ENCODE results near the gene RANBP2. TPM values are rescaled to one million over a fixed set of nuclear protein-coding genes. Genes with fewer than 3 reads are reported as not detected.
"Not testable (repeated sequence)": the region's sequence is repeated elsewhere in the genome, so short reads cannot be mapped to it uniquely, and the experiment has no call there.

Gene RANBP2
- polyA plus RNA-seq (2013, experiment 1 of 2; ENCODE audit: insufficient read length), result 30.7 TPM
- polyA plus RNA-seq (2013, experiment 2 of 2; ENCODE audit: insufficient read length), result 28.3 TPM

DNA sequence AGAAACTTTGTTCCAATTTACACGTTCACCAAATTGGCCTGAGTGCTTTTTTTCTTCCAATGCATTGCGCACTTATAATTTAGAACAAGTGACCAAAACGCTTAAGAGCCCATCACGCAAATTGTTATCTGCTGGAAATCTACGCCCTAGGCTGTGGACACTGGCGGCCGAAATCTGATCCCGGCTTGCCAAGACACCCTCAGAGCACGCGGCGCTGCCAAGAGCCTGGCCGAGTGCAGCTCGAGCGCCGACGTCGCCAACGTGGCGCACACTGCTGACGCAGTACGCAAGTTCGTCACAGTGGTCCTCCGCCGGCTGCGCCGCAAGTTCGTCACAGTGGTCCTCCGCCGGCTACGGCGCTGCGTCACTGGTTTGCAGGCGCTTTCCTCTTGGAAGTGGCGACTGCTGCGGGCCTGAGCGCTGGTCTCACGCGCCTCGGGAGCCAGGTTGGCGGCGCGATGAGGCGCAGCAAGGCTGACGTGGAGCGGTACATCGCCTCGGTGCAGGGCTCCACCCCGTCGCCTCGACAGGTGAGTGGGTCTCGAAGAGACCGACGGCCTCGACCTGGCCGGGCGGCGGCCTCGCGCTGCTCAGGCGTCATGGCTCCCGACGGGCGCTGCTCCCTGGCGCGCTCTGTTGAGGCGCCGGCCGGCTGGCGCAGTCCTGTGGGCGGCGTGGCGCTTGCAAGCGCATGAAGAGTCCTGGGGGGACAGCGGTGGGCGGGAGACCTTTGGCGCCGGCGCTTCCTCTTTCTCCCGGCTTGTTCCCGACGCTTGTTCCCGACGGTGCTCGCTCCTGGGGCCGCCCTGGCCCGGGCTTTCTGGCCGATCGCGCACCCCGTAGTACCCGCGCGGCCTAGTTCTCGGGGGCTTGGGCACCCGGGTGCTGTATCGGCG, at the start of gene RANBP2:
Gene RANBP2 (plus strand): TSS at position 334 of the 896 bp plus-strand sequence. CDS start 125 bp downstream, at position 459.
- peak; percentile 99 for DNase-seq

DNA sequence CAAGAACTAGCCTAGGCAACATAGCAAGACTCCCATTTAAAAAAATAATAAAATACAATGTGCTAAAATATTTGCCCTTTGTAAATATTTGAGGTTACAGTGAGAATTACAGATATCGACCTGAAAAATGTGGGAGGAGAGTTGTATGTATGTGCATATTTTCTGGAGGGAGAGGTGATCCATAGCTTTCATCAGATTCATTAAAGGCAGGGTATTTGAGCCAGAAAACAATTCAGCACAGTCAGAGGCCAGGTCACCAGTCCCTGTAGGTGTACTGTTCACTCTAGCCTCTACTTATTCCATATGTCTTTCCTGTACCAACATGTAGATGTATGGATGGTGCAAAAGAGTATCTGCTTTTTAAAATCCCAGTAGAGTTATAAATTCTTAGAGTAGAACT, 49.0 kb upstream of the RANBP2 start:
- not testable (repeated sequence) for DNase-seq

DNA sequence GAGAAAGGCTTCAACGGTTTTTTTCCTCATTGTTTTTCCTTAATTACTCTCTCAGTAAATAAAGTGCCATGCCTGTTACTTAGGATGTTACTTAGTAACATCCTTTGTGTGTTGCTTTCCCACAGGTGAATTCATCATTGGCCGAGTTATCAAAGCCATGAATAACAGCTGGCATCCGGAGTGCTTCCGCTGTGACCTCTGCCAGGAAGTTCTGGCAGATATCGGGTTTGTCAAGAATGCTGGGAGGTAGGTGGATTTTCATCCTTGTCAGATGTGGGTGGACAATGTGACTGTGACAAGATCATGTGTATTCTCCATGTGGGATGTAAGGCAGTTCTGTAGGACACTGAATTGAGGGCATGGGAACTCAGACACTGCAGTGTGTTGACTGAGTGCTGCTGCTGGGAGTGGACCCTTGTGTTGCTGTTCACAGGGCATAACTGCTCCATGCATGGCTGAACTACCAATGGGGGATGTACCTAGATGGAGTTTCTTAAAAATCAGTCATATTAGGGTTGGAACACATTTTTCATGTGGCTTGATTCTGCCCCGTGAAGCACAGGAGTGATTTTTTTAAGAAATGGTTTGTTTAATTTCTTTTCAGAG, 47.0 kb upstream of the RANBP2 start:
- DNase-seq, result not testable (repeated sequence)

DNA sequence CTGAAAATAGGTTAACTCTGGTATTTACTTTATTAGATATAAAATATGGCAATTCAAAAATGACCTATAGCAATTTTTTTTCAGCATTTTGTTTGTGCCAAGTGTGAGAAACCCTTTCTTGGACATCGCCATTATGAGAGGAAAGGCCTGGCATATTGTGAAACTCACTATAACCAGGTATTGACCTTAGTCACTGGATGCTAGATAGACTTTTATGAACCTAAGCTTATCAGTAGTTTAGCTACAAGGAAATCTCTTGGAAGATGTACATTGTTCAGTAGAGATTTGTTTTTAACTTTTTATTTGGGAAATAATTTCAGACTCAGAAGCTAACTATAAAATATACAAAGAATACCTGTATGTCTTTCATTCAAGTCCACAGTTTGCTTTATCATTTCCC, 42.8 kb upstream of the RANBP2 start:
- DNase-seq, result not testable (repeated sequence)

DNA sequence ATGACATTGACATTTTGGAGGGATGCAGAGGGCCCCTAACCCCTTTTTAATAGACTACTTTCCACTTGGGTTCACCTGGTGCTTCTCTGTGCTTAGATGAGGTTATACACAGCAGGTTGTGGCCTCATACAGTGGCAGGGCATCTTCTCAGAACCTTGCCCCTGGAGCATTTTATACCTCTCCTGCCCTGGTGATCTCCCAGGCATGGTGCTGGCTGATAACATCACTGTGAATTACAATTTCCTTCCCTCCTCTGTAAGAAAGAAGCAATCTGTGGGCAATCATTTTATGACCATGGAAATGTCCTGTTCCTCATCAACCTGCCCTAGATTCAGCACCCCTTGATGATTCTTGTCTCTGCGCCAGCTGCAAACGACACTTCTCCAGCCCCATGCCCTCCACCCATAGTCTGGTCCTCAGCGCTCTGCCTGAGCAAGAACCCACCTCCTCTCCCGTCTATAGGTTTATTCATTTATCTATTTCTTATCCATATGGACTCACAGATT, 42.0 kb upstream of the RANBP2 start:
- DNase-seq, result not testable (repeated sequence)

DNA sequence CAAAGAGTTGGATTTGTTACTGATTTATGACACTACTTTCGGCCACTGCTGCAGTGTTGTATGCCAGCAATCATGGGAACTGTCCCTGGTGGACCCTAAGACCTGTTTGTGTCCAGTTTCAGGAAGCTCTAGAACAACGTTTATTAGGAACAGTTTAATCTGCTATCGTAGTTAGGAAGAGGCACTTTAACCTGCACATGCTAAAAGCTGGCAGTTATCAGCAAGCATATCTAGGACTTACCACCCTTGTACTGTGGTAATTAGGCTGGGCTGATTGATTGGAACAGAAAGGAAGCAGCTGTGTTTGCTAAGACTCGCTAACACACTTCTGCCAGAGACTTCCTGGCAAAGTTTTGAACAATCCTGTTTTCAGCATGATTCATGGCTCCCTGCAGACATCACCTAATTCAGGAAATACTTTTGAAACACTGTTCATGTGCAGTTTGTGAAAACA, 41.1 kb upstream of the RANBP2 start:
- DNase-seq, result peak; percentile 71

DNA sequence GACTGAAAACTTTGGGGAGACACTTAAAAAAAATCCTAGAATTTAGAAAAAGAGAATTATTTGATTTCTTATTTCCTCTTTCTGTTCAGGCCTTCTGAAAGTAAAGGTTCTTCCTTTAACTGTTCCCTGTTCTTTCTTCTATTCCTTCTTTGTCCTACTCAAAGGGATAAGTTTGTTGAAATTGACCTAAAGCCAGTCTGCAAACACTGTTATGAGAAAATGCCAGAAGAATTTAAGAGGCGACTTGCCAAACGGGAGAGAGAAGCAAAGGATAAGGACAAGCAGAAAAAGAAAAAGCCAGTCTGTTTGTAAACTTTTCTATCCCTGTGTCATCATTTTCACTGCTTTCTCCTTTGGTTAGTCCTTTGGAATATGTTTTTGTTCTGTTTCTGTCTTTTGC, 38.5 kb upstream of the RANBP2 start:
- DNase-seq, result not testable (repeated sequence)

DNA sequence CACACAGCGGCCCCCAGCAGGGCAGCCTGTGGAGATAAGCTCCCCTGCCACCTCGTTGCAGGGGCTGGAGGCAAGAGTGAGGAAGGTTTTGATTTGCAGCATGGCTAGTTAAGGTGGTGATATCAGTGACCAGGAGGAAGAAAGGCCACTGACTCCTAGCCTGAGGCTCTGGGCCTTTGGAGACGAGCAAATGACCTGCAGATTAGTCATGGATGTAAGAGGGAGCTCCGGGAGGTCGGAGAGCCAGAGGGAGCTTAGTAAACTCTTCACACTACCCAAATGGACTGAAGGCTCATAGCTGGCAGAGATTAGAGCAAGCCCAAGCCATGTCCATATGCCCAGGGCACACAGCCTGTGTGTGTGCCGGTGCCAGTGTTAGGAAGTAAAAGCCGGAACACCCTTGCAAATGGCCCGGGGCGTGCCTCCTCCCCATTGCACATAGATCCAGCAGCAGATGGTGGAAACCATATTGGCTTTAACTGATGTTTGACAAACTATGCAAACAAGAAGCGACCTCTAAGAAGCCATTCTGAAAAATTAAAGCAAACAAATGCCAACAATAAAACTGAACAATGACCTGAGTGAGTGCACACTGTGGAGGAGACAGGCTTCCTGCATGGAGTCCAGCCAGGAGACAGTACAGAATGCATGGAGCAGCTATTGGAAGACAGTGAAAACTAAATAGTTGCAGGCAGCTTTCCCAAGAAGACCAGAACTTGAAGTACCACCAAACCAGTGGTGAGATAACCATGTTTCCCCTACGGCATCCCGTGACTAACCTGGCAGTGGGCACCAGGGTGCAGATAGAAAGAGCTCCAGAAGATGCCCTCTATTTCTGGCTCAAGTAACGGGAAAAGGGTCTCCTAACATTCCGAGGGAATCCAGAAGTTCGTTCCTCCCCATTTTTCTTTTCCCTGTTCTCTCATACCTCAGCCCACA, 30.2 kb upstream of the RANBP2 start:
- DNase-seq, result not testable (repeated sequence)

DNA sequence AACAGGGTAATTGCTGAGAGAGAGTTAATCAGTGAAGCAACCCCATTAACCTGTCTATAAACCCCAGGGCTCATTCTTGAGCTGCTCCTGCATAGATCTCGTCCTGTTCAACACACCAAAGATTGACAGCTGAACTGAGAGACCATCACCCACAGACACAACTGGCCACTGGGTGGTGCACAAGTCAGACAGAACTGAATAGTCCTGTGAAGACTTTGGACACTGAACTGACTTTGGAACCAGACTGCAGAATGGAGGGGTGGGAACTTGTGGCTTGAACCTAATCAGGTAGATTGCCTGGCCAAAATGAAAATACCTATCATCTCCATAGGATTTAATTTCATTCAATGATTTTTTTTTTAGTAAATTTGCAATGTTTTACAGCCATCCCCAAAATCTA, 29.3 kb upstream of the RANBP2 start:
- DNase-seq, result not testable (repeated sequence)

DNA sequence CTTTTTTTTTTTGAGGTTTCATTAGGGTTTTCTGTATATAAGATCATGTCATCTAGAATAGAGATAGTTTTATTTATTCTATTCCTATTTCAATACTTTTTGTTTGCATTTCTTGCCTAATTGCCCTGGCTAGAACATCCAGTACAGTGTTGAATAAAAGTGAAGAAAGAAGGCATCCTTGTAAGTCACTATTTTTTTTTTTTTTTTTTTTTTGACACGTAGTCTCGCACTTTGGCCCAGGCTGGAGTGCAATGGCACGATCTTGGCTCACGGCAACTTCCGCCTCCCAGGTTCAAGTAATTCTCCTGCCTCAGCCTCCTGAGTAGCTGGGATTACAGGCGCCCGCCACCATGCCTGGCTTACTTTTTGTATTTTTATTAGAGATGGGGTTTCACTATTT, 27.8 kb upstream of the RANBP2 start:
- no peak for DNase-seq

DNA sequence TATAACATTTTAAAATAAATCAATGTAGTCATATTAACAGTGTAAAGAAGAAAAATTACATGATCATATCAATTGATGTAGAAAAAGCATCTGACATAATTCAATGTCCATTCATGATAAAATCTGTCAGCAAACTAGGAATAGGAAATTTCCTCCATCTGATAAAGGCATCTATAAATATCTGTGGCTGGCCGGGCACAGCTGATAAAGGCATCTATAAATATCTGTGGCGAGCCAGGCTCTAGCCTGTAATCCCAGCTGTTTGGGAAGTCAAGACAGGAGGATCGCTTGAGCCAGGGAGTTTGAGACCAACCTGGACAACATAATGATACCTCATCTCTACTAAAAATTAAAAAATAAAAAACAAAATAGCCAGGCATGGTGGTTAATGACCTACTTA, 18.1 kb upstream of the RANBP2 start:
- no peak for DNase-seq

DNA sequence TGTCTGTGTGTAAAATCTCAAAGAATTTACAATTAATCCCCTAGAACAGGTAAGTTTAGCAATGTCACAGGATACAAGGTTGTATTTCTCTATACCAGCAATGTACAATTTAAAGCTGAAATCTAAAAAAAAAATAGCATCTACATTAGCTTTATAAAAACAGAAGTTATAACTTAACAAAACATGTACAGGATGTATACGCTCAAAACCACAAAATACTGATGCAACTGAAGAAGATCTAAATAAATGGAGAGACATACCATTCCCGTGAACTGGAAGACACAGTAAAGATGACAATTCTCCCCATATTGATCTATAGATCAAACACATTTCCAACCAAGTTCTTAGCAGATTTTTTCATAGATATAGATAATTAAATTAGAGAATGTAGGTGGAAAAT, 17.5 kb upstream of the RANBP2 start:
- no peak for DNase-seq

DNA sequence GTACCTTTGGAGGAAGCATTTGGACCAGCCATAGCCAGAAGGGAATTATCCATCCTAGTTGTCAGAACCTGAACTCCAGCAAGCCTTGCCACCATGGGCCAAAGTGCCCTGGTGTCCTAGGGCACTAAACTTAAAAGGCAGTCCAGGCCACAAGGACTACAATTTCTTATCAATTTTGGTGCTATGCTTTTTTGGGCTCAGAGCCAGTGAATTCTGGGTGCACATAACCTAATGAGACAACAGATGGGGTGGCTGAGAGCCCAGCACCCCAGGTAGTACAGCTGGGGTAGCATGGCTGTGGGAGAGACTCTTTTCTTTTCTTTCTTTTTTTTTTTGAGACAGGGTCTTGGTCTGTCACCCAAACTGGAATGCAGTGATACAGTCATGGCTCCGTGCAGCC, 14.4 kb upstream of the RANBP2 start:
- DNase-seq, result no peak

DNA sequence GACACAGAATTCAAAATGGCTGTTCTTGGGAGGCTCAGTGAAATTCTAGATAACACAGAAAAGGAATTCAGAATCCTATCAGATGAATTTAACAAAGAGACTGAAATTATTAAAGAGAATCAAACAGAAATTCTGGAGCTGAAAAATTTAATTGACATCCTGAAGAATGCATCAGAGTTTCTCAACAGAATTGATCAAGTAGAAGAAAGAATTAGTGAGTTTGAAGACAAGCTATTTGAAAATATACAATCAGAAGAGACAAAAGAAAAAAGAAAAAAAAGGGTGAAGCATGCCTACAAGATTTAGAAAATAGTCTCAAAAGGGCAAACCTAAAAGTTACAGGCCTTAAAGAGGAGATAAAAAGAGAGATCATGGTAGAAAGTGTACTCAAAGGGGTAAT, 12.0 kb upstream of the RANBP2 start:
- no peak for DNase-seq

DNA sequence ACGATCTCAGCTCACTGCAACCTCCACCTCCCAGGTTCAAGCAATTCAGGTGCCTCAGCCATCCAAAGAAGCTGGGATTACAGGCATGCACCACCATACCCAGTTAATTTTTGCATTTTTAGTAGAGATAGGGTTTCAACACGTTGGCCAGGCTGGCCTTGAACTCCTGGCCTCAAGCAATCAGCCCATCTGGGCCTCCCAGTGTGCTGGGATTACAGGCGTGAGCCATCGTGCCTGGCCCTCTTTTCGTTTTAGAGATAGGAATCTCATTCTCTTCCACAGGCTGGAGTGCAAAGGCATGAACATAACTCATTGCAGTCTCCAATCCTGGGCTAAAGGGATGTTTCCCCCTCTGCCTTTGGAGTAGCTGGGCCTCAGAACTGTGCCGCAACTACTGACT, 2.3 kb upstream of the RANBP2 start:
- not testable (repeated sequence) for DNase-seq

DNA sequence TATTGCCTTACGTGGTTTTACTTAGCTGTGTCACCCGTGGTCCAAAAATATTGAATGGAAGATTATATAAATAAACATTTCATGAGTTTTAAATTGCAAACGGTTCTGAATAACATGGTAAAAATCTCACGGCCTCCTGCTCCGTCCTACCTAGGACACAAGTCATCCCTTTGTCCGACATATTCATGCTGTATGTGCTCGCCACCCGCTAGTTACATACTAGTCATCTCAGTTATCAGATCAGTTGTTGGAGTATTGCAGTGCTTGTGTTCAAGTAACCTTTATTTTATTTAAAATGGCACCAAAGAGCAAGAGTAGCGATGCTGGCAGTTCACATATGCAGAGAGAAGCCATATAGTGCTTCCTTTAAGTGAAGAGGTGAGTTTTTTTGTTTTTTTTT, 6.8 kb downstream of the RANBP2 start:
- DNase-seq, result not testable (repeated sequence)

DNA sequence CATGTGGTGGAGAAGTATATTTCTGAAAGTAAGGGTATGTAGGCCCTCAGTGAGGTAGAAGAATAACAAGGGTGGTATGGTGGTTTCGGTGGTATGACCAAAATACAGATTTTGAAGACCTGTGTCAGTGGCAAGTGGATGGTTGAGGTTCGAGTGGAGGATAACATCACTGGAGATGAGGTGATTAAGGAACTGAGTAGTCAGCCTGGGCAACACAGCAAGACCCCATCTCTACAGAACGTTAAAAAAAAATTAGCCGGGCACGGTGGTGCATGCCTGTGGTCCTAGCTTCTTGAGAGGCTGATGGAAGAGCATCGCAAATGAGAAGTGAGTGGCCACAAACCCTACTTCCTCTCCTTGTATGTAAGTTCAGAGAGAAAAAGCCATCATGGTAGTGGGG, 15.4 kb downstream of the RANBP2 start:
- DNase-seq, result peak; percentile 2

DNA sequence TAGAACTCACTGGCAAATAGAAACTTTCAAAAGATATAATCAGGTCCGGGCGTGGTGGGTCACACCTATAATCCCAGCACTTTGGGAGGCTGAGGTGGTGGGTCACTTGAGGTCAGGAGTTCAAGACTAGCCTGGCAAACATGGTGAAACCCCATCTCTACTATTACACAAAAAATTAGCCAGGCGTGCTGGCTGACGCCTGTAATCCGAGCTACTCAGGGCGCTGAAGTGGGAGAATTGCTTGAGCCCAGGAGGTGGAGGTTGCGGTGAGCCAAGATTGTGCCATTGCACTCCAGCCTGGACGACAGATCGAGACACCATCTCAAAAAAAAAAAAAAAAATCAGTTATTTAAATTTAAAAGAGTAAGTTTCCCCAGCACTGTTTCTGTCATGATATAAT, 38.7 kb downstream of the RANBP2 start:
- DNase-seq, result not testable (repeated sequence)

DNA sequence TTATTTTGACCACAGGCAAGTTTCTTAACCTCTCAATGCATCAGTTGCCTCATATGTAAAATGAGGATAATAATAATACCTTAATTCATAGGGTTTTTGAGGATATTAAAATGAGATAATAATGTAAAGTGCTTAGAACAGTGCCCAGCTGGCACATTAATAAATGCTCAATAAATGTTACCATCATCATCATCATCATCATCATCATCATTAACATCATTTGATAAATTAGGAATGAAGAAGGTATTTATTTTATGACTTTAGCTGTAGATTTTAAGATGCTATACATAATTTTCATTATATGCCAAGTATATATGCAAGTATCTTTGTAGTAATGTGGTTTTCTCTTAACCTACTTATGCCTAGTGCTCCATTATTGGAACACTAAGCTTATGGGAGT, 43.3 kb downstream of the RANBP2 start:
- DNase-seq, result not testable (repeated sequence)

DNA sequence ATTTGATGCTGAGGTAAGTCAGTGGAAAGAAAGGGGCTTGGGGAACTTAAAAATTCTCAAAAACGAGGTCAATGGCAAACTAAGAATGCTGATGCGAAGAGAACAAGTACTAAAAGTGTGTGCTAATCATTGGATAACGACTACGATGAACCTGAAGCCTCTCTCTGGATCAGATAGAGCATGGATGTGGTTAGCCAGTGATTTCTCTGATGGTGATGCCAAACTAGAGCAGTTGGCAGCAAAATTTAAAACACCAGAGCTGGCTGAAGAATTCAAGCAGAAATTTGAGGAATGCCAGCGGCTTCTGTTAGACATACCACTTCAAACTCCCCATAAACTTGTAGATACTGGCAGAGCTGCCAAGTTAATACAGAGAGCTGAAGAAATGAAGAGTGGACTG, 47.4 kb downstream of the RANBP2 start:
- not testable (repeated sequence) for DNase-seq

DNA sequence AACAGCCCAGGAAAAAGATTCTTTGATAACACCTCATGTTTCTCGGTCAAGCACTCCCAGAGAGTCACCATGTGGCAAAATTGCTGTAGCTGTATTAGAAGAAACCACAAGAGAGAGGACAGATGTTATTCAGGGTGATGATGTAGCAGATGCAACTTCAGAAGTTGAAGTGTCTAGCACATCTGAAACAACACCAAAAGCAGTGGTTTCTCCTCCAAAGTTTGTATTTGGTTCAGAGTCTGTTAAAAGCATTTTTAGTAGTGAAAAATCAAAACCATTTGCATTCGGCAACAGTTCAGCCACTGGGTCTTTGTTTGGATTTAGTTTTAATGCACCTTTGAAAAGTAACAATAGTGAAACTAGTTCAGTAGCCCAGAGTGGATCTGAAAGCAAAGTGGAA, 48.6 kb downstream of the RANBP2 start:
- DNase-seq, result not testable (repeated sequence)

DNA sequence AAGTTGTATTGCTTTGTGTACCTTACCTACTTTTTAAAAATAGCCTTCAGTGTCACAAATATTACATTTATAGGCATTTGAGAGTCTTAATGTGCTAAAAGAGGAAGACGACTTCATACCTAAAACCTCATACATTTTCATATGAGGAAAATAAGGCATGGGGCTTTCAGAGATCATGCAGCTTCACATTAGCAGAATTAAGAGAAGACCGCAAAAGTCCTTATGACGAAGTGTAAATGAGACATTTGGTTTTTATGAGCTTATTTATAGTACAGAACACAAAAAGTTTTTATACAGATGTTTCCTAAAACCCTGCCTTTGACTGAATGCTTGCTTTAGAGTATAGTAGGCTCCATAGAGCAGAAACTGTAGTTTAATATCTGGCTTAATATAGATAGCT, 57.2 kb downstream of the RANBP2 start:
- no peak for DNase-seq
